Measurements from ENCODE around the gene STYXL2. TPM values are rescaled to one million over a fixed set of nuclear protein-coding genes. Genes with fewer than 3 reads are reported as not detected.

Gene STYXL2
- total and polyA plus RNA-seq, 2 of the 8 experiments (the other 6 are each of a cell fraction or from before 2014, with no cell fraction given) = 0.09 to 0.22 TPM

DNA sequence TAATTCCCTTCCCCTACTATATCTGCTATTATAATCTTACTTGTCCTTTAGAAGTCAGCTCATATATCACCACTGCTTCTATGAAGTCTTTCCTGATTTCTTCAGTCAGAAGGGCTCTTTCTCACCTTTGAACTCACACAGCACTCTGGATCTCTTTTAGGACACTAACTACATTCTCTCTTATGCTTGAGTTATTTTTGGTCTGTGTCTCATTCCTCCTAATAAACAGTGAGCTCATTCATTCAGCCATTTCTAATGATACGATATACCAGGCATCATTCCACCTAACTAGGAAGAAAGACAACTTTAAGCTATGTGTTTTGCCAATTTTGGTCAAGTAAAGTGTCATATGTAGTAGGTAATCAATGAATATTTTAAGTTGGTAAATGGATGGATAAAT, 1.2 kb upstream of the STYXL2 start (continued):
- TF ChIP-seq SIRT6 (IDR thresholded peaks at IDR 0.05; ENCODE audit: low read length) (no peak), CHD1 (IDR thresholded peaks at IDR 0.05; ENCODE audit: low read depth, low read length) (no peak), RXRA (IDR thresholded peaks at IDR 0.05; ENCODE audit: insufficient read depth, low read depth, low read length) (no peak)
- TF ChIP-seq, protein P1, sequence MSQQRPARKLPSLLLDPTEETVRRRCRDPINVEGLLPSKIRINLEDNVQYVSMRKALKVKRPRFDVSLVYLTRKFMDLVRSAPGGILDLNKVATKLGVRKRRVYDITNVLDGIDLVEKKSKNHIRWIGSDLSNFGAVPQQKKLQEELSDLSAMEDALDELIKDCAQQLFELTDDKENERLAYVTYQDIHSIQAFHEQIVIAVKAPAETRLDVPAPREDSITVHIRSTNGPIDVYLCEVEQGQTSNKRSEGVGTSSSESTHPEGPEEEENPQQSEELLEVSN (IDR thresholded peaks at IDR 0.05) = no peak
